Right lobe of liver (tissue), 6 donors: ENCODE measurements around the gene IGLL1. TPM values are rescaled to one million over a fixed set of nuclear protein-coding genes. Genes with fewer than 3 reads are reported as not detected.

Source experiments
- ATAC-seq, 4 donors: fragments of 200-7000 bp; cut with Tn5 transposase; one replicate each; pipeline ENCODE4 v1.9.1; 2020; ENCODE audit warnings: mild to moderate bottlenecking in 4 of 4, moderate library complexity in 4 of 4
- DNase-seq, 3 donors: peaks; one replicate each; pipeline ENCODE4 v3.0.0-alpha.2; 2020
- H3K27ac ChIP-seq, 3 donors: fragments of 200-600 bp; one replicate each; pipeline ENCODE4 v1.8.0; 2022
- H3K27me3 ChIP-seq, 2 donors: fragments of 200-600 bp; one replicate each; pipeline ENCODE4 v1.8.0; 2022
- H3K36me3 ChIP-seq, 4 donors: fragments of 200-600 bp; sonication (generic) in 1 of 4; one replicate each; pipeline versions ENCODE4 v1.5.1 to v1.8.0; 2017 to 2022; ENCODE audit warnings: control low read depth in 1 of 4
- H3K4me1 ChIP-seq, 4 donors: fragments of 200-600 bp; sonication (generic) in 1 of 4; one replicate each; pipeline versions ENCODE4 v1.5.1 to v1.8.0; 2017 to 2022; ENCODE audit warnings: control low read depth in 1 of 4
- H3K4me3 ChIP-seq, 3 donors: fragments of 200-600 bp; one replicate each; pipeline ENCODE4 v1.8.0; 2022
- H3K9me3 ChIP-seq, 4 donors: fragments of 200-600 bp; sonication (generic) in 1 of 4; one replicate each; pipeline versions ENCODE4 v1.5.1 to v1.8.0; 2017 to 2022; ENCODE audit warnings: control low read depth in 1 of 4
- POLR2A ChIP-seq: fragments of 450-650 bp; IDR thresholded peaks from one replicate; pipeline ENCODE4 v1.6.1; 2017; ENCODE audit warnings: antibody characterized with exemption, mild to moderate bottlenecking
- WGBS: methylation state at CpG from one replicate; pipeline ENCODE4 v1.1.6; 2018; ENCODE audit warnings: low coverage, low lambda C conversion rate; ENCODE audit not compliant: insufficient coverage; ENCODE audit errors: missing lambda C conversion rate; 5-methylcytosine and 5-hydroxymethylcytosine counted together
- intact Hi-C, 2 donors: fragments of 100-400 bp; cut with DNase I; formaldehyde crosslinking; loops; one replicate each; pipeline versions ENCODE4 v1.11.2 to v1.14.1; 2022
- total RNA-seq, 6 experiments: library from RNA; depleted of rRNA in 2 of 6; stranded (reverse); fragments of >200 nt in 2 of 6; fragmentation: NEBNext Ultra II Directional in 3 of 6; extraction: Animal tissue kit (Norgen Biotek cat#: 25700) in 3 of 6; gene quantifications; one replicate each; pipeline versions ENCODE4 v1.1.0 to v1.2.4, GENCODE V29; 2016 to 2023
- TF ChIP-seq, protein P1 (sequence below), 4 donors: fragments of 200-600 bp in 3 of 4; fragments of 450-650 bp in 1 of 4; IDR thresholded peaks; one replicate each; pipeline versions ENCODE4 v1.5.1 to v1.8.0; 2016 to 2022; ENCODE audit warnings: antibody characterized with exemption in 4 of 4, mild to moderate bottlenecking in 2 of 4
- donor health status: DM: no; HTN: yes; CAD: no.
- donor health status: DM: no; HTN: no; CAD: no.
- donor health status: DM: no; HTN: no; CAD: no.
- donor health status: DM: no; HTN: yes; CAD: no.
- donor health status: DM: no; HTN: yes; CAD: no.

The IGLL1 gene
- total RNA-seq, 6 experiments from 2014 or later = not detected

DNA sequence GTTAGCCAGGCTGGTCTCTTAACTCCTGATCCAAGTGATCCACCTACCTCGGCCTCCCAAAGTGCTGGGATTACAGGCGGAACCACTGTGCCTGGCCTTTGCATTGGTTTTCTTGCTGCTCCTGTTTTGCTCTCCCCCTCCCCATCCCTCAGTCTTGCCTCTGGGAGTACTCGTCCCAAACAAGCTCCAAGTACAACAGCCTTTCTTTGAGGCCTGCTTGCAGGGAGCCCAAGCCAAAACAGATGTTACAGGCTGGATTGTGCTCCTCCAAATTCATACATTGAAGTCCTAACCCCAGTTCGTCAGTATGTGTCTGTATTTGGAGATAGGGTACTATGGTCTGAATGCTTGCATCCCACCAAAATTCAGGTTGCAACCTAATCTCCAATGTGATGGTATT lies 8.6 kb downstream of the IGLL1 start:
- Histone ChIP-seq H3K4me3 (no peak overlapping the region), H3K9me3 (no peaks in the 10 kb centered on the region), H3K36me3 (no peaks in the 10 kb centered on the region), H3K27me3 (no peaks in the 10 kb centered on the region), H3K4me1 (no peaks in the 10 kb centered on the region), H3K27ac (no peak overlapping the region)
- DNase-seq = peak in 1 of 3 donors; percentile 7
- no peak for ATAC-seq
- intact Hi-C loops = no loop called here
- WGBS = 79% methylated on average over 3 of the region's 4 CpGs
- no peak for TF ChIP-seq POLR2A
- TF ChIP-seq, protein P1, sequence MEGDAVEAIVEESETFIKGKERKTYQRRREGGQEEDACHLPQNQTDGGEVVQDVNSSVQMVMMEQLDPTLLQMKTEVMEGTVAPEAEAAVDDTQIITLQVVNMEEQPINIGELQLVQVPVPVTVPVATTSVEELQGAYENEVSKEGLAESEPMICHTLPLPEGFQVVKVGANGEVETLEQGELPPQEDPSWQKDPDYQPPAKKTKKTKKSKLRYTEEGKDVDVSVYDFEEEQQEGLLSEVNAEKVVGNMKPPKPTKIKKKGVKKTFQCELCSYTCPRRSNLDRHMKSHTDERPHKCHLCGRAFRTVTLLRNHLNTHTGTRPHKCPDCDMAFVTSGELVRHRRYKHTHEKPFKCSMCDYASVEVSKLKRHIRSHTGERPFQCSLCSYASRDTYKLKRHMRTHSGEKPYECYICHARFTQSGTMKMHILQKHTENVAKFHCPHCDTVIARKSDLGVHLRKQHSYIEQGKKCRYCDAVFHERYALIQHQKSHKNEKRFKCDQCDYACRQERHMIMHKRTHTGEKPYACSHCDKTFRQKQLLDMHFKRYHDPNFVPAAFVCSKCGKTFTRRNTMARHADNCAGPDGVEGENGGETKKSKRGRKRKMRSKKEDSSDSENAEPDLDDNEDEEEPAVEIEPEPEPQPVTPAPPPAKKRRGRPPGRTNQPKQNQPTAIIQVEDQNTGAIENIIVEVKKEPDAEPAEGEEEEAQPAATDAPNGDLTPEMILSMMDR (IDR thresholded peaks at IDR 0.05) = no peak

DNA sequence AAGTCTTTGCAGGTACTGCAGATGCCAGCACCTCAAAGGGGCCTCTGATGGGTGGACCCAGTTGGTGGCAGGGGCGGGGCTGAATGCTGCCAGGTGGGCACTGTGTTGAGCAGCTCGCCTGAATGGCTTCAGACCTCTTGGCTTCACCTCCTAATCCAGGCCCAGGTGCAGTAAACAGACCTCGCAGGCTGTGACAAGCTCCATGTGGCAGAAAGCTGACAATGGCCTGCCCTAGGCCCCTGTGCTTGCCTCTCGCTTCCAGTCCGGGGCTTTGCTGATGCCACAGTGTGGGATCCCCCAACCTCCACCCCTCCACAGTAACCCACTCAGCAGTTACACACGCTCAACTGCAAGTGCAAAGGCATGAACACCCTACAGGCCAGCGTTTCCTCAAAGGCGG lies 9.4 kb downstream of the IGLL1 start:
- 83% methylated on average over 1 of the region's 8 CpGs for WGBS
- Histone ChIP-seq H3K4me1 (peaks cover 0 to 4% (median 0%) of the 10 kb centered on the region in 4 donors), H3K27me3 (no peaks in the 10 kb centered on the region), H3K9me3 (no peaks in the 10 kb centered on the region), H3K27ac (no peak overlapping the region), H3K4me3 (no peak overlapping the region), H3K36me3 (no peaks in the 10 kb centered on the region)
- TF ChIP-seq POLR2A = no peak
- TF ChIP-seq, protein P1 (IDR thresholded peaks at IDR 0.05) = no peak
- intact Hi-C loops = no loop called here
- ATAC-seq = no peak
- peak in 1 of 3 donors; percentile 35 for DNase-seq

DNA sequence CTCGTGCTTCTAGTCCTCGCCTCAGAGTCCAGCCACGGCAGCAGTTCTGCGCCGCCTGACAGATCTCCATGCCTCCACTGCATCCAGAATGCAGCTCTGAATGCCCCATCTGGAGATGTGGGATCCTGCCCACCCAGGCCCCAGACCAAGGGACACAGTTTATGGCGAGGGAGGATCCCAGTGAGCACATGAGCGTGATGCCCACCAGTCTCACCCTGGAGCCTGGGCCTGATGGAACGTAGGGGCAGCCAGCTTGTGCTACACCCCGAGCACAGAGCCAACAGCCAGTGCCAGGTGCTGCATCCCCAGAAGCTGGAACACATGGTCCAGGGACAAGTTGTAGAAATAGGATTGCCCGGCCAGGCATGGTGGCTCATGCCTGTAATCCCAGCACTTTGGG lies 10.4 kb downstream of the IGLL1 start:
- no peak for DNase-seq
- Histone ChIP-seq H3K9me3 (no peaks in the 10 kb centered on the region), H3K4me3 (no peak overlapping the region), H3K36me3 (no peaks in the 10 kb centered on the region), H3K4me1 (peaks cover 0 to 8% (median 0%) of the 10 kb centered on the region in 4 donors), H3K27me3 (no peaks in the 10 kb centered on the region), H3K27ac (no peak overlapping the region)
- no peak for TF ChIP-seq POLR2A
- TF ChIP-seq, protein P1 (IDR thresholded peaks at IDR 0.05) = no peak
- 100% methylated on average over 2 of the region's 10 CpGs for WGBS
- intact Hi-C loops = no loop called here
- no peak for ATAC-seq

DNA sequence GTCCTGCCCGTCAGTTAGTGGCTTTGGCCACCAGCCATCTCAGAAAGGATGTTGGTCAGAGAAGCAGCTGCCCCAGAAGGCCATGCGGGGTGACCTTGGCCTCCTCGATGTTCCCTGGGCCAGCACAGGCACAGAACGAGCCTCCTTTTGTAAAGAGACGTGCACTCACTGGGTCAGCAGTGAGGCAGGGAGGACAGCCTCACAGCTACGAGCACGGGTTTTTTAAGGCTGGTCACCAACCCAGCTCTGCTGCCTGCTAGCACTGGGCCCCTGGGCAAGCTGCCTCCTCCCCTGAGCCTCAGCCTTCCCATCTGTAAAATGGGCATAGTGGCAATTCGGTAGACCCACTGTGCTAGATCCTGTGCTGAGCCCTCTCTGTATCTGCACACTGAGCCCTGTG lies 10.8 kb downstream of the IGLL1 start:
- intact Hi-C loops = no loop called here
- H3K27ac ChIP-seq = no peak overlapping the region
- peaks cover 0 to 8% (median 0%) of the 10 kb centered on the region in 4 donors for H3K4me1 ChIP-seq
- H3K9me3 ChIP-seq = no peaks in the 10 kb centered on the region
- H3K27me3 ChIP-seq = no peaks in the 10 kb centered on the region
- no peak overlapping the region for H3K4me3 ChIP-seq
- DNase-seq (no peak), ATAC-seq (no peak)
- 100% methylated on average over 2 of the region's 8 CpGs for WGBS
- TF ChIP-seq POLR2A = no peak
- TF ChIP-seq, protein P1 (IDR thresholded peaks at IDR 0.05) = no peak
- H3K36me3 ChIP-seq = no peaks in the 10 kb centered on the region
